ENCODE results near the gene PRRT4.

PRRT4 gene

GRCh38 chr7:128373606-128374005 is 12.1 kb upstream of the PRRT4 start:
- no peak for DNase-seq

DNA sequence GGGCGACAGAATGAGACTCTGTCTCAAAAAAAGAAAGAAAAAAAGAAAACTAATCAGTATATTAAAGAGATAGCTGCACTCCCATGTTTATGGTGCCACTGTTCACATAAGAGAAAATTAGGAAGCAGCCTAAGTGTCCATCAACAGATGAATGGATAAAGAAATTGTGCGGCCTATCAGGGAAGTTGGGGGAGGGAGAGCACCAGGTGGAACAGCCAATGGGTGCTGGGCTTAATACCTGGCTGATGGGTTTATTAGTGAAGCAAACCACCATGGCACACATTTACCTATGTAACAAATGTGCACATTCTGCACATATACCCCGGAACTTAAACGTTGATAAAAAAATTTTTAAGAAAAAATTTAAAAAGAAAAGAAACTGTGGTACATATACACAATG is 9.0 kb upstream of the PRRT4 start:
- DNase-seq: no peak

DNA sequence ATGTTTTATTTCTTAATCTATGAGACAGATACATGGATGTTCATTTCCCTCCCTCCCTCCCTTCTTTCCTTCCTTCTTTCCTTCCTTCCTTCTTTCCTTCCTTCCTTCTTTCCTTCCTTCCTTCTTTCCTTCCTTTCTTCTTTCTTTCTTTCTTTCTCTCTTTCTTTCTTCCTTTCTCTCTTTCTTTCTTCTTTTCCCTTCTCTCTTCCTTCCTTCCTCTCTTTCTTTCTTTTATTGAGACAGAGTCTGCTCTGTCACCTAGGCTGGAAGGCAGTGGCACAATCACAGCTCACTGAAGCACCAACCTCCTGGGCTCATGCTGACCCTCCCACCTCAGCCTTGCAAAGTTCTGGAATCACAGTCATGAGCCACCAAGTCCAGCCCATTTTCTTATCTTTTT is 5.5 kb upstream of the PRRT4 start:
- no peak for DNase-seq

- DNase-seq: no peak
Observed at GRCh38 chr7:128366300-128366699, 4.8 kb upstream of the PRRT4 start.

- DNase-seq: no peak
Observed at GRCh38 chr7:128365432-128365831, 3.9 kb upstream of the PRRT4 start.

DNA sequence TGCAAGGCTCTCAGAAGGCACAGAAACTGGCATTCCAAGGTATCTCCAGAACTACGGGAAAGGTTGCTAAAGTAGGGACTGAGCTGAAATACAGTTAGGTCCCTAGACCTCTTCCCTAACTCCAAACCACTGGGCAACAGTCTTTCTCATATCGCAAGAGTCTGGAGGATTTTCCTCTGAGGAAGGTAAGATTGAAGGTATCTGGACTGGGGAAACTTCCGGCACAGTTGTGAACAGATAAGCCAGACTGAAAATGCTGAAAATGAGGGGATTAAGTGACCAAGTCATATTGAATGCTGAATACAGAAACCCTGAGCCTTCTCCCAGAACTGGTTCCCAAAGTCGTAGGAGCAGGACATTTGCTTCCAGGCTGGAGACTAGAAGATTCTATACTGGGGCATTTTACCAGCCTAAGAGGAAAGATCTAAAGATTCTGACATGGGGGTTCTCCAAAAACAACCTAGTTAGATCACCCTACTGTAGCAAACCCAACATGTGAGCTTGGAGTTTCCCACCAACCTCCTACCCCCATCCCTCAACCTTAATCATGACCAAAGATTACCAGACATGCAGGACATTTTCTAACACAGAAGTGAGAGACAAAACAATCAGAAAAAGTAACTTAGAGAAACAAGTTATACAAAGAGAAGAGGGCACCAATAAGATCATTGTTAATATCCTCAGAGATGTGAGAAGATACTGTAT is 2.8 kb upstream of the PRRT4 start:
- no peak for DNase-seq

DNA sequence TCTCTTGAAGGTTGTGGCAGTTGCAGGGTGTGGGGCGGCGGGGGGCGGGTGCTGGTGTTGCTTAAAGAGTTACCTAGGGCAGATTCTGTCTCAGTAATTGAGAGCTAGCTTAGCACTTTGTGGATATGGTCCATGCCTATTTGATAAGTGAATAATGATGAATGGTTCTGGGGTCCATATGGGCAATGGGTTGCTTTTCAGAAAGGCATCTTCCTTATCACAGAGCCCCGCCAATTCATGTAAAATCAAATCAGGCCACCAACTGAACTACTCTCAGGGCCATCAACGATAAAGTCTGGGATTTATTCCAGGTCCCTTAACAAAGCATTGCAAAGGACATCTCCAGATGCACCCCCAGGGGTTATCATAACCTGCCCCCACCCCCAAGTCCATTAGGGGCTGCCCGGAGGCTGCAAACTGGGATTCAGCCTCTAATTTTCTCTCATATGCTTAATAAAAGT is 1.8 kb upstream of the PRRT4 start:
- no peak for DNase-seq

DNA sequence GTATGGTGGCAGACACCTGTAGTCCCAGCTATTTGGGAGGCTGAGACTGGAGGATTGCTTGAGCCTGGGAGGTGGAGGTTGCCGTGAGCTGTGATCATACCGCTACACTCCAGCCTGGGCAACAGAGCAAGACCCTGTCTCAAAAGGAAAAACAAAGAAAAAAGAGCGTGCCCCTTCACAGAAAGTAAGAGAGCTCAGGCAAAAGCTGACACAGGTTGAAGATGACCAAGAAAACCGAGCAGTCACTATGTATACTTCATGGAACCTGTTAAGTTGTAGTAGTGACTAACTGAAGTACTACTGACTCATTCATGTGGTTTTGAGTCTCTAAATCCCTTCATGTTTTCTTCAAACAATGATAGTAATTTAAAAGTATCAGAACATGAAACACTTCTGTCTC is 1.2 kb upstream of the PRRT4 start:
- DNase-seq: no peak

GRCh38 chr7:128360359-128360678 is 1.2 kb downstream of the PRRT4 start:
- no peak for DNase-seq

GRCh38 chr7:128359939-128360338 is 1.6 kb downstream of the PRRT4 start:
- no peak for DNase-seq

- DNase-seq: no peak
Observed at GRCh38 chr7:128359336-128359735, 2.2 kb downstream of the PRRT4 start.

GRCh38 chr7:128358233-128358632 is 3.3 kb downstream of the PRRT4 start:
- no peak for DNase-seq

GRCh38 chr7:128357217-128357613 is 4.3 kb downstream of the PRRT4 start:
- no peak for DNase-seq

DNA sequence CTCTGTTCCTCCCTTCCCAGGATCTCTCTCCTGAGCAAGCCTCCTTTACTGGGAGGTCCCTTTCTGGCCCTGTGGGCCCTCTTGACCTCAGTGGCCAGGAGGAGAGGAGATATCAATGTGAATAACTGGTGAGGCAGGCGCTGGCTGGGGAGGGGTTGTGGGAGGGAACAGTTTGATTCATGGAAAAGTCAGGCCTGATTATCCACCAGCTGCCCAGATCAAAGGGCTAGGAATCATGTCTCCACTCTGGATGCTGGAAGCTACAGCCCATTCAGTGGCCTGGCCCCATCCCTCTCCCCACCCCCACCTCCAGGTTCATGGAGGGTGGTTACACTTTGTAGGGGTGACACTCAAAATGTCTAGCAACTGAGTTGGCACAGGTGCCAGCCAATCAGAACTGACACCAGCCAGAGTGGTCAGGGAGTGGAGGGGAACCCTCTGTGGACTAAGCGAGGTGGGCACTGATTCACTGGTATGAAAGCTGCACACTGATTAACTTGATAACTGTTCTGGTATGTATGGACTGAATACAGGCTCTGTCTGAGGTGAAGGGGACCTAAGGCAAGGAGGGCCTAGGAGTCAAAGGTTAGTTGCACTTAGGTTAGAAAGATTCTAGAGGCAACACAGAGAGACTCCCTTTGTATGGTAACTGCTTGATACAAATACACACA is 4.8 kb downstream of the PRRT4 start:
- DNase-seq: no peak

DNA sequence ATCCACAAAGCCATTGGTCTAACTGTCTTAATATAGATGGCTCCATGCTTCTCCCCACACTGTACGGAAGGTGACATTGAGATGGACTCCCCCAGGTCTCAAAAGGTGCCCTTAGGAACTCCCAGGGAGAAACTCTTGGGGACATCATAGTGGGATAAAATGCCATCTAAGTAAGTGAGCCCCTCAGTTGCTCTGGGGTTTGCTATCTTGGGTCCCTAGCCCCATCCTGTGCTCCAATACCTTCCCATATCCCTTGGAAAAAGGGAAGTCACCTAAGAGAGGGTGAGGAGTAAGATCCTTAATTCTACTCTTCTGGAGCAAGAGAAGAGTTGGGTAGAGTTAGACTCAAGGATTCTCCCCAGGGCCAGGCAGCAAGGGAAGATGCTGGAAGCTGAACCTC is 7.9 kb downstream of the PRRT4 start:
- no peak for DNase-seq

- DNase-seq: no peak
Observed at GRCh38 chr7:128353189-128353588, 8.3 kb downstream of the PRRT4 start.

- DNase-seq: no peak
Observed at GRCh38 chr7:128352636-128353035, 8.9 kb downstream of the PRRT4 start.

DNA sequence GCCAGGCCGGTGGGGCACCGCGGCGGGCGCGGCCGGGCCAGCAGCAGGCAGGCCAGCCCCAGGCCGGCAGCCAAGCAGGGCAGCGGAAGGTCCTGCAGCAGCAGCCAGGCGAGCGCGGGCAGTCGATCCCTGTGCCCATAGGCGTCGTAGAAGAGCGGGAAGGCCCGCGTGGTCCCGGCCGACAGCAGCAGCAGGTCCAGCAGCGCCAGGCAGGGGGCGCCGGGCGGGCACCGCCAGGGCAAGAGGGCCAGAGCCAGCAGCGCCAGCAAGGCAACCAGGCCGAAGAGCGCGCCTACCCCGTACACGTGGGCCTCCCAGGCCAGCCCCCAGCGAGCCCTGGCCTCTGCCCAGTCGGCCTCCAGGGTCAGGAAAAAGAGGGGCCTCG is 9.3 kb downstream of the PRRT4 start:
- DNase-seq: peak in 1 of 4 experiments; percentile 20

GRCh38 chr7:128351296-128352152 is 10.0 kb downstream of the PRRT4 start:
- peak in 1 of 4 experiments; percentile 20 for DNase-seq

DNA sequence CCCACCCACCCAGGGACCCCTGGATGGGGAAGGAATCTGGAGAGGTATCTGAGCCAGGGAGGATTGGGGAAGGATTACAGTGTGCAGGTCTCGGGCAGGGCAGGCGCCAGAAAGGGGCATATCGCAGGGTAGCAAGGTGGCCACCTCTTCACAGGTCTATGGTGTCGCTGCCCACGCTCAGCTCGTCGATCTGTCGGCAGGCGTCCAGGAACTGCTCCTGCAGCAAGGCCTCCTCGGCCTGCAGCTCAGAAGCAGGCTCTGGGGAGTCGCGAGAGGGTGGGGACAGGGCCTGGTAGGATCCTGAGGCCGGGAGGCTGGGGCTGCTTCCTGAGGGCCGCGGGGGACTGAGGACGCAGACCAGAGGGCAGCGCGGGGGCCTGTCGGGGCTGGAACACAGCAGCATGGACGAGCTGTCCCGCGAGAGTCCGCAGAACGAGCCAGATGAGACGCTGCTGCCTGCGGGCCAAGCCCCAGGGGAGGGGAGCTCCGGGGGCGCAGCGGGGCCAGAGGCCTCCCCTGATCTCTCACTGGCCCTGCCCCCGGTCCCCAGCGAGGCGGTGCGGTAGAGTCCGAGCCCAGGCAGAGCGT is 10.7 kb downstream of the PRRT4 start:
- no peak for DNase-seq

- DNase-seq: no peak
Observed at GRCh38 chr7:128349466-128349825, 12.0 kb downstream of the PRRT4 start.

GRCh38 chr7:128347647-128348097 is 13.8 kb downstream of the PRRT4 start:
- DNase-seq: peak in 3 of 4 experiments; percentile 6 to 43 (median 16)

DNA sequence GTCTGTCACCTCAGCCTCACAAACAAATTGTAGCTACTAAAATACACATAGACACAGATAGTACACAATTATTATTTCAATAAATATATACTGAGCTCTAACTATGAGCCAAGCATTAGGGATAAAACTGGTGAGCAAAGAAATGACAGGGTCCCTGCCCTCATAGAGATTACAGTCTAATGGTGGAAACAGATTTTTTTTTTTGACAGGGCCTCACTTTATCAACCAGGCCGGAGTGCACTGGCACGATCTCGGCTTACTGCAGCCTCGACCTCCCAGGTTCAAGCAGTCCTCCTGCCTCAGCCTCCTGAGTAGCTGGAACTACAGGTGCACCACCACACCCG is 17.1 kb downstream of the PRRT4 start:
- DNase-seq: no peak

All from activated naive CD4-positive, alpha-beta T cell (primary cell).